Esophagus muscularis mucosa (tissue), 4 donors: ENCODE data around the gene PRKCE.
A peak's percentile ranks its signal among the peaks of the same experiment; 100 is the strongest.

Source experiments
- EP300 ChIP-seq: sonication (generic); formaldehyde crosslinking; IDR thresholded peaks from one replicate; pipeline ENCODE4 v1.6.1; 2017; ENCODE audit warnings: antibody characterized with exemption
- POLR2A ChIP-seq: fragments of 450-650 bp; IDR thresholded peaks from one replicate; pipeline ENCODE4 v1.6.1; 2017; ENCODE audit warnings: antibody characterized with exemption, moderate library complexity, mild to moderate bottlenecking, low read depth
- POLR2AphosphoS5 ChIP-seq, 2 donors: sonication (generic); formaldehyde crosslinking; IDR thresholded peaks; one replicate each; pipeline ENCODE4 v1.6.1; 2017; ENCODE audit warnings: antibody characterized with exemption in 2 of 2
- TF ChIP-seq, protein P1 (sequence below), 3 experiments: fragments of 200-600 bp in 2 of 3; fragments of 450-650 bp in 1 of 3; sonication (generic) in 2 of 3; IDR thresholded peaks; one replicate each; pipeline ENCODE4 v1.5.1; 2017 to 2019; ENCODE audit warnings: antibody characterized with exemption in 3 of 3, mild to moderate bottlenecking in 2 of 3, moderate library complexity in 1 of 3

- TF ChIP-seq POLR2A (no peak), POLR2AphosphoS5 (IDR thresholded peaks at IDR 0.05) (peak in 1 of 2 donors; percentile 14), EP300 (no peak)
- TF ChIP-seq, protein P1, sequence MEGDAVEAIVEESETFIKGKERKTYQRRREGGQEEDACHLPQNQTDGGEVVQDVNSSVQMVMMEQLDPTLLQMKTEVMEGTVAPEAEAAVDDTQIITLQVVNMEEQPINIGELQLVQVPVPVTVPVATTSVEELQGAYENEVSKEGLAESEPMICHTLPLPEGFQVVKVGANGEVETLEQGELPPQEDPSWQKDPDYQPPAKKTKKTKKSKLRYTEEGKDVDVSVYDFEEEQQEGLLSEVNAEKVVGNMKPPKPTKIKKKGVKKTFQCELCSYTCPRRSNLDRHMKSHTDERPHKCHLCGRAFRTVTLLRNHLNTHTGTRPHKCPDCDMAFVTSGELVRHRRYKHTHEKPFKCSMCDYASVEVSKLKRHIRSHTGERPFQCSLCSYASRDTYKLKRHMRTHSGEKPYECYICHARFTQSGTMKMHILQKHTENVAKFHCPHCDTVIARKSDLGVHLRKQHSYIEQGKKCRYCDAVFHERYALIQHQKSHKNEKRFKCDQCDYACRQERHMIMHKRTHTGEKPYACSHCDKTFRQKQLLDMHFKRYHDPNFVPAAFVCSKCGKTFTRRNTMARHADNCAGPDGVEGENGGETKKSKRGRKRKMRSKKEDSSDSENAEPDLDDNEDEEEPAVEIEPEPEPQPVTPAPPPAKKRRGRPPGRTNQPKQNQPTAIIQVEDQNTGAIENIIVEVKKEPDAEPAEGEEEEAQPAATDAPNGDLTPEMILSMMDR (IDR thresholded peaks at IDR 0.05) = no peak
Observed at GRCh38 chr2:45741161-45741850, 89.8 kb downstream of the PRKCE start.
